ENCODE measurements around the gene NTRK3. TPM values are rescaled to one million over a fixed set of nuclear protein-coding genes. Genes with fewer than 3 reads are reported as not detected.

NTRK3 gene
- total and polyA plus RNA-seq, 4 donors: 0.21 to 2.9 (median 0.32) TPM

GRCh38 chr15:88252441-88252840 lies 4.1 kb downstream of the NTRK3 start:
- no peak overlapping the region for H3K9ac ChIP-seq (ENCODE audit: low read depth in 1 of 2, low read length in 2 of 2)
- no peaks in the 10 kb centered on the region for H3K9me3 ChIP-seq (ENCODE audit: control insufficient read depth in 4 of 4, low read length in 3 of 4)
- peaks cover 0 to 12% (median 3%) of the 10 kb centered on the region in 4 donors for H3K27me3 ChIP-seq (ENCODE audit: control insufficient read depth in 4 of 4, insufficient read depth in 4 of 4, low read length in 3 of 4)
- no peak overlapping the region for H3K27ac ChIP-seq (ENCODE audit: low read depth in 1 of 2, low read length in 2 of 2)
- 81% methylated on average over 7 of the region's 7 CpGs for WGBS
- no peaks in the 10 kb centered on the region for H3K36me3 ChIP-seq (ENCODE audit: control insufficient read depth in 4 of 4, insufficient read depth in 3 of 4, low read depth in 1 of 4, low read length in 3 of 4)
- DNase-seq (ENCODE audit: low spot score): no peak
- H3K4me1 ChIP-seq (ENCODE audit: control insufficient read depth in 4 of 4, insufficient read depth in 4 of 4, low read length in 3 of 4): peaks cover 5 to 25% (median 7%) of the 10 kb centered on the region in 4 donors
- TF ChIP-seq RAD21 (IDR thresholded peaks at IDR 0.05): no peak
- TF ChIP-seq GABPA (IDR thresholded peaks at IDR 0.05 in 1 of 2, conservative IDR thresholded peaks at IDR 0.05 in 1 of 2): no peak
- TF ChIP-seq REST (IDR thresholded peaks at IDR 0.05): no peak
- no peak for TF ChIP-seq CTCF (IDR thresholded peaks at IDR 0.05; ENCODE audit: low read depth, low read length, missing input control)
- TF ChIP-seq FOXA2 (IDR thresholded peaks at IDR 0.05): no peak
- TF ChIP-seq ZBTB33 (IDR thresholded peaks at IDR 0.05): no peak
- no peak for TF ChIP-seq SP1 (IDR thresholded peaks at IDR 0.05)
- no peak for TF ChIP-seq TAF1 (conservative IDR thresholded peaks at IDR 0.05)
- TF ChIP-seq MAX (IDR thresholded peaks at IDR 0.05): no peak
- TF ChIP-seq RXRA (IDR thresholded peaks at IDR 0.05): no peak
- no peak for TF ChIP-seq HNF4G (IDR thresholded peaks at IDR 0.05)
- TF ChIP-seq FOXA1 (IDR thresholded peaks at IDR 0.05): no peak
- H3K4me3 ChIP-seq (ENCODE audit: low read depth in 1 of 3, low read length in 3 of 3): no peak overlapping the region

- no peaks in the 10 kb centered on the region for H3K9me3 ChIP-seq (ENCODE audit: control insufficient read depth in 4 of 4, low read length in 3 of 4)
- 42% methylated on average over 1 of the region's 1 CpG for WGBS
- H3K36me3 ChIP-seq (ENCODE audit: control insufficient read depth in 4 of 4, insufficient read depth in 3 of 4, low read depth in 1 of 4, low read length in 3 of 4): no peaks in the 10 kb centered on the region
- no peak overlapping the region for H3K9ac ChIP-seq (ENCODE audit: low read depth in 1 of 2, low read length in 2 of 2)
- TF ChIP-seq MAX (IDR thresholded peaks at IDR 0.05) (no peak), YY1 (IDR thresholded peaks at IDR 0.05) (no peak), GABPA (IDR thresholded peaks at IDR 0.05 in 1 of 2, conservative IDR thresholded peaks at IDR 0.05 in 1 of 2) (no peak), RXRA (IDR thresholded peaks at IDR 0.05) (no peak), JUND (IDR thresholded peaks at IDR 0.05) (no peak), RAD21 (IDR thresholded peaks at IDR 0.05) (no peak), HNF4G (IDR thresholded peaks at IDR 0.05) (no peak), HNF4A (conservative IDR thresholded peaks at IDR 0.05) (no peak), ATF3 (IDR thresholded peaks at IDR 0.05) (no peak), ZBTB33 (IDR thresholded peaks at IDR 0.05) (no peak), SP1 (IDR thresholded peaks at IDR 0.05) (no peak), FOXA2 (IDR thresholded peaks at IDR 0.05) (no peak)
- peaks cover 0 to 23% (median 9%) of the 10 kb centered on the region in 4 donors for H3K4me1 ChIP-seq (ENCODE audit: control insufficient read depth in 4 of 4, insufficient read depth in 4 of 4, low read length in 3 of 4)
- no peak for DNase-seq (ENCODE audit: low spot score)
- H3K27ac ChIP-seq (ENCODE audit: low read depth in 1 of 2, low read length in 2 of 2): no peak overlapping the region
- H3K4me3 ChIP-seq (ENCODE audit: low read depth in 1 of 3, low read length in 3 of 3): no peak overlapping the region
- peaks cover 0 to 10% (median 3%) of the 10 kb centered on the region in 4 donors for H3K27me3 ChIP-seq (ENCODE audit: control insufficient read depth in 4 of 4, insufficient read depth in 4 of 4, low read length in 3 of 4)
Measured at GRCh38 chr15:88250826-88251225, 5.7 kb downstream of the NTRK3 start.
